NCI-H2227 treated with DMSO at 0.1 percent for 48 hours (cell line): Measurements from ENCODE around the gene PDE10A.

Source experiments
- DNase-seq: peaks from one replicate; lab custom pipeline; 2025; lab: John Stamatoyannopoulos, UW

Gene PDE10A

DNA sequence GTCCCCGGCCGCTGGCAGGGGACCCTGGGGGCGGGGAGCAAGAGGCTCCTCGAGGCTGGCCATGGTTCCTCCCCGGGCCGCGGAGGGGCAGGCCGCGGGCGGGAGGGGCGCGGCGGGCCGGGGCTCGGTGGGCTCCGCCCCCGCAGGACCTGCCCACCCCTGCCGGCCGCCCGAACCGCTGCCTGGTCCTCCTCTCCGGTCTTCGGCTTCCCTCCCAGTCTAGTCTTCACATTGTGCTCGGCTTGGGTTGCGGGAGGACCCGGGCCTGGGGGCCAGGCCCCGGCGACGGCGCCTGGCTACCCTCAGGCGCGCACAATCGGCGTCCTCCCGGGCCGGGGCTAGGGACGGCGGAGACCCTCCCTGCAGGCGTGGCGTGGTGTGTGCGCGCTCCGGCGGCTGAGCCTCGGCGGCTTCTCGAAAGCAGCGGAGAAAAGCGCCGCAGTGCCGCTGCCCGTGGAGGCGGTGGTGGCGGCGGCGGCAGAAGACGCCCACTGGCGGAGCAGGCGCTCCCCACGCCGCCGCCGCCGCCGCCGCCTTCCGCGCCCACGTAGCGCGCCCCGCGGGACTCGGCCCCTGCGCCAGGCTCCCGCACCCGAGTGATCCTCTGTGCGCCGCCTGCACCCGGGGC, at the start of gene PDE10A:
PDE10A (minus strand) TSS at position 493 of the 628 bp plus-strand sequence; CDS start at position 63, 430 bp downstream.
- DNase-seq: no peak

DNA sequence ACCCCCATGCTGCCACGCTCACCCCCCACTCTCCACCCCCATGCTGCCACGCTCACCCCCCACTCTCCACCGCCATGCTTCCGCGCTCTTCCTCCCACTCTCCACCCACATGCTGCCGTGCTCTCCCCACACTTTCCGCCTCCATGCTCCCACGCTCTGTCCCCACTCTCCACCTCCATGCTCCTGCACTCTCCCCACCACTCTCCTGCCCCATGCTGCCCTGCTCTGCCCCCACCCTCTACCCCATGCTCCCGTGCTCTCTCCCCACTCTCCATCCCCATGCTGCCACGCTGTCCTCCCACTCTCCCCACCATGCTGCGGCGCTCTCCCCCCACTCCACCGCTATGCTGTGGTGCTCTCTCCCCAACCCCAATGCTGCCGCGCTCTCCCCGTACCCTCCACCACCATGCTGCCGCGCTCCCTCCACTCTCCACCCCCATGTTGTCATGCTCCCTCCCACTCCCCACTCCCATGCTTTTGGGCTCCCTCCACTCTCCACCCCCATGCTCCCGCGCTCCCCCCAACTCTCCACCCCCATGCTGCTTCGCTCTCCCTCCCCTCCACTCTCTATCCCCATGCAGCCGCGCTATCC, 46.0 kb upstream of the PDE10A start:
- no peak for DNase-seq

DNA sequence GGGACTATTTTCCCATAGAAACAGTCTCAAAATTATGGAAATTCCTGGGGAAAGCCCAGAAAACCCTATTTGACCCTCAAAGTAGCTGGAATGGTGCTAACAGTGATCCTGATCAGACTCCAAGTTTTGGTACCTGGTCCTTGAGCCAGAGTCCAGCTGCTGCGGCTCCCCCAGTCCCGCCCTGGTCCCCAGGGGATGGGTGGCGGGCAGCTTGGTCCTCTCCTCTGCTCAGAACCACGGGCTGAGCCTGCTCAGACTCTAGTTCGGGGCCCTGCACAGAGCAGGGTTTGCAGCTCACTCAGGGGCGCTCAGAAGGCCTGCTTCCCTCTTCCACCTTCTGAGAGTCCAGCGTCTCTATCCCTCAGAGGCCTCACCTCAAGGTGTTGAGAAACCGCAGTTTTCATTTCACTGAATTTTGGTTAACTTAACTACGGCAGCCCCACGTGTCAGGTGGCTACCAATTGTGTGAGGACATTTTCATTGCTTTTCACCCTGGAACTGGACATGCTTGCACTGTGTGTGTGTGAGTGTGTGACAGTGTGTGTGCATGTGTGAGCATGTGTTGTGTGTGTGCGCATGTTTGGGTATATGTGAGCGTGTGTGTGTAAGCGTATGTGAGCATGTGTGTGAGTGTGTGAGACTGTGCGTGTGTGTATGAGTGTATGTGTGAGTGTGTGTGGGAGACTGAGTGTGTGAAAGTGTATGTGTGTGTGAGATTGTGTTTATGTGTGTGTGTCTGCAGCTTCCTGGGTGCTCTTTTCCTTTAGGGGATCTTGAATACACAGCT, 44.2 kb upstream of the PDE10A start:
- DNase-seq: no peak

DNA sequence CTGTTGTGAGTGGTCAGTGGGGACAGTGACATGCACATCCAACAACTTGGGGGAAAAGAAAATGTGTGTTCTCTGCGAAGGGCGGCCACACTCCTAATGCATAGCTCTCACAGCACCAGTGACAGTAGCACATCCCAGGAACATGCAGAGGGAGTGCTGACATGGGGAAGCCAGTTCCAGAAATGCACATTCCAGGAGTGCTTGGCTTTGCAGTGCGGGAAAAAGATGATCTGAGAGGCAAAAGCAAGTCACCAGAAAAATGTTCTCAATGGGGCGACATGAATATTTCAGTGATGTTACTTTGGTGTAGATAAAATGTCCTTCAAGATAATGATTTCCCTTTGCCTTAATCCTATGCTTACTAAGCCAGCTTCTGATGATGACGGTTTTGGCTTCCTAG, 42.9 kb upstream of the PDE10A start:
- no peak for DNase-seq

DNA sequence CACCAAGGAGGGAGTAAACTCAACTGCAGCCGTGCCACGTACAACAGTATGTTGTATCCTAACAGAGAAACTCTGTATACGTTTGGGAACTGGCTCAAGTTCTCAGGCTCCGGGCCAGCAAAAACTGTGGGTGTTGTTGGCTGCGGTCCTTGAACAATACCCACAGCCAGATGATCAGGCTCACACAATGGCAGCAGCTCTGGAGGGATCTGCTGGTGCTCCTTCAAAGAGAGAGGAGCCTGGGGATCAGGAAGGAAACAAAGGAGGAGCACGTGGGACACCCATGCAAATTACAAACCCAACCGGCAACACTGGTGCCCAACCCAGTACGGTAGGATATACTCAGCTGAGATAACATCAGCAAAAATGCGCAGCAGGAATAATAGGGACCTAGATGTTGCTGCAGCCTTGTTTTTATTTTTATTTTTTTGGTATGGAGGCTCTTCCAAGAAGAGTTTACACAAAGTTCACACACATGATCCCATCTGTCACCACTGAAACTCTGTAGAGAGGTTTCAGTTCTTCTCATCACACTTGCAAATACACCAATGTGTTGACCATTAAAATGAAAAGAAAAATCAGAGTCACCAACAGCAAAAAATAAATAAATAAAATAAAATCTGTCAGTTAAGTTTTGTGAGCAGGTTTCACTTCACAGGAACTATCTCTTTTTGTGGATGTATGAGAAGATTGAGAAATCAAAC, 41.2 kb upstream of the PDE10A start:
- DNase-seq: no peak

DNA sequence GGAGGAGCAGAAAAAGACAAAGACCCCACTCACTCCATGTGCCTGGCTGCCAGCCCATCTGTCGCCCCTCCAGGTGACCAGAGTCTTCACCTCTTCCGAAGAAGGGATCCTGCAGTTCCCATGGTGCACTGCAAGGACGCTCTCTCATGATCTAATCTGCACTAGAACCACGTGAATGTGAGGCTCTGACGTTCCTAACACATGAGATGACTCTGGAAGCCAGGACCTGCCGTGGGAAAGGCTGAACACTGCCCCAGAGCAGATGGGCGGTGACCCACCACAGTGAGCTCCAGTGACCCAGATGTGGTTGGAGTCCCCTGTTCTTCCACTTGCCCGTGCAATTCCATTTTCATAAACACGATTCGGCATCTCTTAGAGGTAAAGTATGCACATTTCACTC, 39.6 kb upstream of the PDE10A start:
- no peak for DNase-seq

DNA sequence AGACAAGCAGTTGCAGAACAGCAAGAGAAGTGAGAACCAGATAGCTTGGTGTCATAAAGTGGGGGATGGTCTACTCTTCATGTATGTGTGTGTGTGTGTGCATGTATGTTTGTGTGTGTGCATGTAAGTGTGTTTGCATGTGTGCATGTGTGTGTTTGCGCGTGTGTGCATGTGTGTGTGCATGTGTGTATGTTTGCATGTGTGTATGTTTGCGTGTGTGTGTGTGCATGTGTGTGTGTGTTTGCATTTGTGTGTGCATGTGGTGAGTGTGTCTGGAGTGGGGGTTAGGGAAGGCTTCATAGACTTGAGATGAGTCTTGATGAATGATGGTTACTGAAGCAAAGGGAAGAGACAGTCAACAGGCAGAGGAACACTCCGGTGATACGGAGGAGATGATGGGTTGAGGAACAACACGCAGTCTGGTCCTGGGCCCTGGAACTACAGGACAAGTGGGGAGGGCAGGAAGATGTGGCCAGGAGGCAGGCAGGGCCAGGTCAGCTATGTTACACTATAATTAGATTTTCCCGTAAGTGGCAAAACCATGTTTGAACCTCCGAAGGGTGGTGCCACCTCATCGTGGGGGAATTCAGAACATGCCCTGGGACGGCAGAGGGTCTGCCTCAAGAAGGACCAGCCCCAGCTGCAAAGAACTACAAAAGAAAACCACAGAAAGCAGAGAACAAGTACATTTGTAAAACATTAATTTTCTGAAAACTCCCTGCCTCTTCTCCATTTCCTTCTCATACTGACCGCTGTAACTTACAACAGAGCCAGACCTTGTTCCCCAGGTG, 38.7 kb upstream of the PDE10A start:
- DNase-seq: no peak

DNA sequence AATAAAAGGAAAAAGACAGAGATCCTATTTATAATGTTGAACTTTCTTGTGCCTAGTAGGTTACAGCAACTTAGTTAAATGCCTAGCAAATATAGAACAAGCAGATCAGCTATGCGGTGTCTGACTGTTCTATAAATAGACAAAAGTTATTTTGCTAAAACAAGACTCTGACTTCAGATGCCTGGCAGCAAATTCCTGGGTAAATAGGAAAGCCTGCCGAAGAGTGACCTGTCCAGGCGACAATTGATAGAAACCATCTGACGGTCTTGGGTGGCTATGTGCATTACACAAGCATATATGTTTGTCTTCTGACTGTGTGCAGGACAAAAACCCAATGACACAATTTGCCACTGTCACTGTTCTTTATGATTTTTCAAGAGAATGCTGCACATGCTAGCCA, 38.0 kb upstream of the PDE10A start:
- DNase-seq: no peak

DNA sequence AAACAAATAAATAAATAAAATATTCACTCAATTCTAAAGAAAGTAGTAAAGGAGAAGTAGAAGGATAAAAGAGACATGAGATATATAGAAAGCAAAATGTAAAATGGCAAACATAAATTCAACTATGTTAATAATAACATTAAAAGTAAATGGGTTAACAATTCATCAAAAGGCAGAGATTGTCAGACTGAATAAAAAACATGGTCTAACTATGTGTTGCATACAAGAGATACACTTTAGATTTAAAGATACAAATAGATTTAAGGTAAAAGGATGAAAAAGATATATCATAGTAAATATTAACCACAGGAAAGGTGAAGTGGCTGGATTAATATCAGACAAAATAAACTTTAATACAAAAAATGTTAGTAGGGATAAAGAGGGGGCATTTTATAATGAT, 35.8 kb upstream of the PDE10A start:
- no peak for DNase-seq

DNA sequence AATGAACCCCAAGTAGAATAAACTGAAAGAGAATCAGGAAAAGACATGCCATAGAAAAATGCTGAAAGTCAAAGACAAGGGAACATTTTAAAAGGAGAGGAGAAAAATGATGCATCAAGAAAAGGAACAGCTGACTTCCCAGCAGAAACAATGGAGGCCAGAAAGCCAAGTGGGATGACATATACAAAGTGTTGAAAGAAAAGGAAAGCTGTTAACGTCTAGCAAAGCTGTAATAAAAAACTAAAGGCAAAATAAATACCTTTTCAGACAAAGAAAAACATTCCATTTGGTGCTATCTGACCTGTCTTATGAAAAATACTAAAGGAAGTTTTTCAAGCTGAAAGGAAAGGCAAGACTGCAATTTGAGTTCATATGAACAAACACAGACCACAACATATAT, 34.1 kb upstream of the PDE10A start:
- no peak for DNase-seq

DNA sequence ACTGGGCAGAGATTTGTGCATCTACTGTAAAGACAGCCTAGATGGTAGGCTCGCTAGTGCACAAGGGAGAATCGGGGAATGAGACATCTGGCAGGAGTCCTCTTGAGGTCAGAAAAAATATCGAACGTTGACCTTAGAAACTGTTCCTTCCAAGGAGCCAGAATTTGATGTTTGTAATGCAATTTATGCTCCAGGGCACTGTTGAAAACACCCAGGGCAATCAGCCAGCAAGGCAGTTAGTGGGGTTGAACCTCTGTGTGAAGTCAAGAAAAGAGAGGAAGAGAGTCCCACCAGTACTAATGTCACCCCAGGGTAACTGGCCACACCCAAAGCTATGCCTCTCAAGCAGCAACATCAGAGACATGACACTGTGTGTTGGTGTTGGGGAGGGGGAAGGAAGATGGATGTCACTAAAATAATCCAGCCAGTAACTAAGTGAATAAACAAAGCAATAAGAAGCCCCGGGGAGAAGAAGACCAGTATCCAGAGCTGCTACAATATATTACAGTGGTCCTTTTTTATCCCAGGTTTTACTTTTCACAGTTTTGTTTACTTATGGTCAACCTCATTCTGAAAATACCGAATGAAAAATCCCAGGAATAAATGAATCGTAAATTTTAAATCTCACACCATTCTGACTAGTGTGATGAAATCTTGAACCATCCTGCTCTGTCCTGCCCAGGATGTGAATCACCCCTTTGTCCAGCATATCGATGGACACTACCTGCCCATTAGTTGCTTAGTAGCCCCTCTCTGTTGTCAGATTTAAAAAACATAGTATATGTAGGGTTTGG, 32.9 kb upstream of the PDE10A start:
- DNase-seq: no peak

DNA sequence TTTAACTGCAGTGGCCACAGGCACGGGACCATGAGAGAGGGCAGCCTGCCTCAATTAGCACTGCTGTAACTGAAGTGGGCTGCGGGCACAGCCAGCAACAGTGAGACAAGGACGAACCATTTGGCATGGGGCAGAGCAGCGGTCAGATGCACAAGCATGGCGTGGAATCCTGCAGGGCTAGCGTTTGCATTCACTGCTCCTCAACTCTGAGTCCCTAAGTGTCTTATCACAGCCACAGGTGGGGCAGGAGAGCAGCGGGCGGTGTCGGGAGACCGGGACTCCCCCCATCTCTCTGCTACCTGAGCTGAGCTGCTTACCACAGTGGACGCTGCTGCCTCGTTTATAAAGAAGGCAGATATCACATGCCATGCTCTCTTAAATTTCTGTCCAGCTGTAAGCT, 31.3 kb upstream of the PDE10A start:
- no peak for DNase-seq

DNA sequence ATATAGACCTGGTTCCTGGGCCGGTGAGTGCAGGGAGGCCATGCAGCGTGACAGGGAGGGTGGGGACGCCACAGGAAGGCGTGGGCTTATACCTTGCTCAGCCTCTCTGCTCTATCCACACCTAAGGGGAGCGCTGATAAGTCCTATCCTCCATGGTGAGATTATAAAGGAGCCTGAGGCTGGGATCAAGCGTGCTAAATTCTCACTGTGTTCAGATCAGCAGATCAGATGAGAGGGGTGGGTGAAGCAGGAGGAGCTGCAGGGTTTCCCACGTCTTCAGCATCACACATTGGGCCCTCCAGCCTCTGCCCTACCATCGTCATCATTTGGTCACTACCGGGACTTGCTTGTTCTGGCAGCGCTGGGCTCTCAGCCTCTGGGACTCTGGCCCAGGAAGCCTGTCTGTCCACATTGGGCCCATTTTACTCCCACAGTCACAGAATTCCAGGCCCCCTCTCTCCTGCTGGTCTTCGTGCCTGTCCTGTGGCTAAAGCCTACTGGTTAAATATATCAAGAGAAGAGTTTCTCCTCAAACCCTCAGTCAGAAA, 29.1 kb upstream of the PDE10A start:
- no peak for DNase-seq

DNA sequence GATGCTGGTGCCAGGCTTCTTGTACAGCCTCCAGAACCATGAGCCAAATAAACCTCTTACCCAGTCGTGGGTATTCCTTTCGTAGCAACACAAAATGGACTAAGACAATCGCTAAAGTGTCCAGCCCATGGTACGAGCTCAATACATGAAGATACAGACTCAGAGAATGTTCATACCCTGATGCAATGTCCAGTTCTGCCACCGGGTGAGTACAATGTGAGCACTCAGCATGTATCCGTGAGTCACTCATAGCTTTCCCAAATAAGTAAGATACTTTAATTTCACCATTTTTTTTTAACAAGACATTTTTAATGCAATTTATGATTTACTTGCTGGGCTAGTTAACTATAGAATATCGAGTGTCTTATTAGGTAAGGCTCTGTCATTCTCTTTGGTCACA, 26.7 kb upstream of the PDE10A start:
- no peak for DNase-seq

DNA sequence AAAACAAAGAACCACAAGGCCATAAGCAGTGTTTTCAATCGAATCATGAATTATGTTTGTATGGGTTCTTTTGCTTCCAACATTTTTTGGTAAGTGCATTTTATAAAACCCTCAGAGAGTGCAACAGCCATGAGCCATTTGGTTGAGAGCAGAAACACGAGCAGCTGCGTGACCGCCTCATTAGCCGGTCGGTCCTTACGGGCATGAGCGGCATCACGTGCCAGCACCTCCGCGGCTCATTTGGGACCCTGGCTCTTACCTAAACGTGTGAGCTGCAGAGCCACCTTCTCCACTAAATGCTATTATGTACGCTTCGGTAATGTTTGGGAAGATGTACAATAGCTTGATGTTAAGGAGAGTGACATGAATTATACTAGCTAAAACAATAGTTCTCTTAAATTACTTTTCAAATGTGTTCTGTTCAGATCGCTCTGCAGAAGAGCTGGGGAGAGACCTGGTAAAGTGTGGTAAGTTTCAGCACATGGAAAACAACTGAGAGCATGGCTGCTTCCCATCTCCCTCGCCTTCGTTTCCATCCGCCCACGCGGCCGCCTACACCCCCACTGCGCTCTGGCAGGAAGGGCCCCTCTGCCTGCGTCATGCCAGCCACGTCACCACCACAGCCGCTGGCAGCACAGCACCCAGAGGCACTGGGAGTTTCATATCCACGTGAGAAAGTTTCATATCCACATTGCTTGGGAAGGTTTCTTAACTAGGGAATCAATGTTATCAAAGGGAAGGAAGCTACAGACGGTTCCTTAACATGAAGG, 23.7 kb upstream of the PDE10A start:
- DNase-seq: no peak

DNA sequence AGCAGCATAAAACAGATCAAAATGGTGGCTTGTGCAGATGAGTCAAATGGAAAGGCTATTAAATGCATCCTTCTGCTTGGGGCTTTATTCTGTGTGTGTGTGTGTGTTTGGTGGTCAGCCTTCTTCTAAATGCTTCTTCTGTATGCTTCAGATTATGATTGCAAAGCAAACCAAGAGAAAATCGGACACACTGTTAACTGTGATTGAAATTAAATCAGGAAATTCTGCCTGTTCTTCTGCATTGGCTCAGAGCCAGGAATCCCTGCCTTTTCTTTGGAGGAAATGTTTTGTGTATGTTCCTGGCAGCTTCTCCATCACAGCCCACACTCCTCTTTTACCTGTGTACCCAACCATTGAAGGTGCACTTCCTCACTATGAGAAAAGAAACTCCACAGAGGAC, 22.3 kb upstream of the PDE10A start:
- no peak for DNase-seq

DNA sequence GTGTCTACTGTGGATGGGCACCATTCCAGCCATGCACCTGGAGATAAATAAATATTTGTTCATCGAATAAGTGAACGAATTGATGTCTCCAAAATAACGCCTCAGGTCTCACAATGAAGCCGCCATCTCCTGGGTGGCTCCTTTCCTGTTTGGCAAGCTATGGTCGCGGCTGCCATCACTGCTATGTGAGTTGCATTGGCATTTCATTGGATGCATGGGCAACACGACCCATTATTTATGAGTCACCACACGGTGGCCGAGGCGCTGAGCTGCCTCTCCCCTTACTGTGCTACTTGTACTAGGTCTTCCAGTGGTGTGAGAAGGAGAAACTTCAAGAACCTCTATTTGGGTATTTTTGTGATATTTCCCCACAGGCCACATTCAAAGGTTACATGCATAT, 21.3 kb upstream of the PDE10A start:
- DNase-seq: no peak

DNA sequence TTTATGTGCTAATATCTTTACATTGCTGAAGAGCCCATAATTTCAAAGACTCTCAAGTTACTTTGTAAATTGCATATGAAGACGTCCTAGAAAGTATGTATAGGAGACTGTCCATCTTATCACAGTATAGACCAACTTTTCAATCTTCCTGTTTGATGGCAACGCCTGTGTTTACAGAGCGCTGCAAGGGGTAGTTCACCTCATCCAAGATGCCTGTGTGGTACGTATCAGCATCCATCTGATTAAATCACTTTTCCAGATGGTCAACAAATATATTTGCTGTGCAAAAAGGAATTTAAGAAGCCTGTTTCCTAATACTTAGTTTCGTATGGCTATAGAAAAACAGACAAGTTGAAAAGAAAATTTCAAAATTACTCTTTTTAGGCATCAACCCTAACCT, 17.9 kb upstream of the PDE10A start:
- DNase-seq: no peak

DNA sequence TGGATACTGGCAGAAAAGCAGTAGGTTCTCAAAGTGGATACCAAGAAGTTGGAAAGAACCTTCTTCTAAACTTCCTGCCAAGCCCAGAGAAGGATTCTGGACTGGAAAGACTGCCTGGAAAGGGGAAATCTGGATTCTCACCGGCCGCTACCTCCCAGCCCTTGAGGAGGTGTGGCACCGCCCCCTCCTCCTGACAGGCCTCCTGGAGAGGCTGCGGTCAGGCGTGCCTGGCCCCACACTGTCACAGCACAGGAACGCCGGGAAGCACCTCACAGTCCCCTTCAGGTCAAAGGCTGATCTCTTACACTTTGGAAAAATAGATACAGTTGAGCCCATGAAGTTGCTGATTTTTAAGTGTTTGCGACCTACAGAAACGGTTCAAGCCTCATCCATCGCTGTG, 16.3 kb upstream of the PDE10A start:
- no peak for DNase-seq

DNA sequence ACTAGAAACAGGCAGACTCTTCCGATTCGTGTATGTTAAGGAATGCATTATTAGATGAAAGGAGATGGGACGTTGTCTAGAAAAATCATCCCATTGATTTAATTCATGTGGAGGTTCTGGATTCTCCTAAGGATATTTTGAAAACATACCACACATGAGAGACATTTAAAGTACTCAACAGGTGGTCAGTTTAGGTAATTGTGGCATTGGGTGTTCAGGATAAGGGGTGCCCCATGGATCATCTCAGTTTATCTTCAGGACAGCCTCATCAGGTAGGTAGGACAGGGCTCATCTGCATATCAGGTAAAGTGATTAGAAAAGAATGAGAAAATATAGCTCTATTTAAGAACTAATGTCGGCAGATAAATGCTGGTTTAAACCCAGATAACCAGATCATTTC, 15.9 kb upstream of the PDE10A start:
- DNase-seq: no peak
